ENCODE measurements around the gene SLC8A2.
"Not testable (repeated sequence)": the region's sequence is repeated elsewhere in the genome, so short reads cannot be mapped to it uniquely, and the experiment has no call there.

Gene SLC8A2

GRCh38 chr19:47486900-47487299 lies 15.2 kb upstream of the SLC8A2 start:
- H3K4me3 ChIP-seq (replicated peaks; ENCODE audit: low read depth, low read length), result no peak overlapping the region
- TF ChIP-seq CTCF (IDR thresholded peaks at IDR 0.05; ENCODE audit: low read length, missing control alignments), result no peak
- DNase-seq (ENCODE audit: low read depth), result no peak

GRCh38 chr19:47486220-47486619 lies 14.5 kb upstream of the SLC8A2 start:
- H3K4me3 ChIP-seq (replicated peaks; ENCODE audit: low read depth, low read length); DNase-seq (ENCODE audit: low read depth): not testable (repeated sequence)

- no peak overlapping the region for H3K4me3 ChIP-seq (replicated peaks; ENCODE audit: low read depth, low read length)
- DNase-seq (ENCODE audit: low read depth), result no peak
- no peak for TF ChIP-seq CTCF (IDR thresholded peaks at IDR 0.05; ENCODE audit: low read length, missing control alignments)
Measured at GRCh38 chr19:47485210-47485609, 13.5 kb upstream of the SLC8A2 start.

GRCh38 chr19:47483800-47484690 lies 12.4 kb upstream of the SLC8A2 start, which contains the start of gene KPTN:
Gene KPTN (minus strand): TSS chr19:47484219. CDS start chr19:47484160, 59 bp downstream.
- peak; percentile 93 for DNase-seq (ENCODE audit: low read depth)
- TF ChIP-seq CTCF (IDR thresholded peaks at IDR 0.05; ENCODE audit: low read length, missing control alignments), result peak; percentile 87
- peak within 1 kb of the TSS; percentile 70 for H3K4me3 ChIP-seq (replicated peaks; ENCODE audit: low read depth, low read length)

- peak overlapping the region; percentile 70 for H3K4me3 ChIP-seq (replicated peaks; ENCODE audit: low read depth, low read length)
Measured at GRCh38 chr19:47483200-47483599, 11.5 kb upstream of the SLC8A2 start.

GRCh38 chr19:47481460-47482052 lies 9.9 kb upstream of the SLC8A2 start:
- no peak for TF ChIP-seq CTCF (IDR thresholded peaks at IDR 0.05; ENCODE audit: low read length, missing control alignments)
- no peak overlapping the region for H3K4me3 ChIP-seq (replicated peaks; ENCODE audit: low read depth, low read length)

More at GRCh38 chr19:47483200-47483599, 11.5 kb upstream of the SLC8A2 start:
- TF ChIP-seq CTCF (IDR thresholded peaks at IDR 0.05; ENCODE audit: low read length, missing control alignments), result no peak
- DNase-seq (ENCODE audit: low read depth), result no peak

GRCh38 chr19:47480658-47481057 lies 9.0 kb upstream of the SLC8A2 start:
- no peak for TF ChIP-seq CTCF (IDR thresholded peaks at IDR 0.05; ENCODE audit: low read length, missing control alignments)
- H3K4me3 ChIP-seq (replicated peaks; ENCODE audit: low read depth, low read length), result no peak overlapping the region
- DNase-seq (ENCODE audit: low read depth), result no peak

More at GRCh38 chr19:47481460-47482052, 9.9 kb upstream of the SLC8A2 start:
- DNase-seq (ENCODE audit: low read depth), result no peak
